Large intestine (tissue), 3 donors: Measurements from ENCODE around the gene SCN4B. TPM values are rescaled to one million over a fixed set of nuclear protein-coding genes. Genes with fewer than 3 reads are reported as not detected.

Experiments used
- DNase-seq, 2 donors: peaks; one replicate each; pipeline versions ENCODE4 v3.0.0 to v3.0.0-alpha.2; 2013
- H3K27ac ChIP-seq: one replicate; pipeline ENCODE4 v1.5.1; 2013; ENCODE audit warnings: low read length
- H3K27me3 ChIP-seq: 2 replicates; pipeline ENCODE4 v1.6.1; 2013; ENCODE audit warnings: low read length; ENCODE audit not compliant: control insufficient read depth, insufficient read depth
- H3K36me3 ChIP-seq: 2 replicates; pipeline ENCODE4 v1.6.1; 2013; ENCODE audit warnings: low read length; ENCODE audit not compliant: control insufficient read depth, insufficient read depth
- H3K4me1 ChIP-seq: one replicate; pipeline ENCODE4 v1.6.1; 2013; ENCODE audit warnings: low read length; ENCODE audit not compliant: control insufficient read depth, insufficient read depth
- H3K4me3 ChIP-seq: one replicate; pipeline ENCODE4 v1.5.1; 2013; ENCODE audit warnings: low read length
- H3K9me3 ChIP-seq: one replicate; pipeline ENCODE4 v1.6.1; 2013; ENCODE audit warnings: mild to moderate bottlenecking, low read depth, low read length, moderate library complexity; ENCODE audit not compliant: control insufficient read depth
- WGBS: methylation state at CpG from one replicate; pipeline ENCODE4 v1.1.5; 2013; ENCODE audit warnings: low lambda C conversion rate; ENCODE audit not compliant: insufficient coverage; 5-methylcytosine and 5-hydroxymethylcytosine counted together
- polyA plus RNA-seq: library from polyadenylated mRNA; unstranded; fragments of 120-200 nt; gene quantifications from one replicate; pipeline ENCODE4 v1.2.1, GENCODE V29; 2013

SCN4B gene
- polyA plus RNA-seq, 1 donor, result 4.2 TPM

- no peak for DNase-seq
- no CpG with 5 or more reads among the region's 1 CpG for WGBS
- H3K27ac ChIP-seq, result no peak overlapping the region
- H3K9me3 ChIP-seq, result no peaks in the 10 kb centered on the region
- H3K4me1 ChIP-seq, result peaks cover 11% of the 10 kb centered on the region
- no peak overlapping the region for H3K4me3 ChIP-seq
- peaks cover 59% of the 10 kb centered on the region for H3K36me3 ChIP-seq
- no peaks in the 10 kb centered on the region for H3K27me3 ChIP-seq
These were observed 38.4 kb downstream of the SCN4B start for GRCh38 chr11:118114266-118114665.

GRCh38 chr11:118112711-118113430, 39.8 kb downstream of the SCN4B start:
- H3K27ac ChIP-seq, result no peak overlapping the region
- no peak overlapping the region for H3K4me3 ChIP-seq
- no peaks in the 10 kb centered on the region for H3K9me3 ChIP-seq
- H3K27me3 ChIP-seq, result no peaks in the 10 kb centered on the region
- DNase-seq, result no peak
- H3K4me1 ChIP-seq, result peaks cover 11% of the 10 kb centered on the region
- peaks cover 63% of the 10 kb centered on the region for H3K36me3 ChIP-seq
- 83% methylated on average over 2 of the region's 11 CpGs for WGBS

- H3K9me3 ChIP-seq, result no peaks in the 10 kb centered on the region
- peaks cover 11% of the 10 kb centered on the region for H3K4me1 ChIP-seq
- H3K4me3 ChIP-seq, result no peak overlapping the region
- no CpG with 5 or more reads among the region's 6 CpGs for WGBS
- H3K27ac ChIP-seq, result no peak overlapping the region
- no peak for DNase-seq
- H3K36me3 ChIP-seq, result peaks cover 63% of the 10 kb centered on the region
- H3K27me3 ChIP-seq, result no peaks in the 10 kb centered on the region
These were observed 40.9 kb downstream of the SCN4B start for GRCh38 chr11:118111744-118112035.

GRCh38 chr11:118111019-118111743, 41.4 kb downstream of the SCN4B start:
- DNase-seq, result peak; percentile 60 to 76
- no CpG with 5 or more reads among the region's 8 CpGs for WGBS
- Histone ChIP-seq H3K27ac (peak overlapping the region; percentile 52), H3K4me3 (no peak overlapping the region), H3K27me3 (no peaks in the 10 kb centered on the region), H3K36me3 (peaks cover 60% of the 10 kb centered on the region), H3K9me3 (no peaks in the 10 kb centered on the region), H3K4me1 (peaks cover 11% of the 10 kb centered on the region)

- H3K27ac ChIP-seq, result no peak overlapping the region
- no CpG with 5 or more reads among the region's 2 CpGs for WGBS
- DNase-seq, result no peak
- H3K4me1 ChIP-seq, result peaks cover 11% of the 10 kb centered on the region
- no peaks in the 10 kb centered on the region for H3K27me3 ChIP-seq
- H3K36me3 ChIP-seq, result peaks cover 51% of the 10 kb centered on the region
- no peaks in the 10 kb centered on the region for H3K9me3 ChIP-seq
- H3K4me3 ChIP-seq, result no peak overlapping the region
These were observed 43.4 kb downstream of the SCN4B start for GRCh38 chr11:118109231-118109630.

- no peaks in the 10 kb centered on the region for H3K9me3 ChIP-seq
- H3K36me3 ChIP-seq, result peaks cover 46% of the 10 kb centered on the region
- peaks cover 11% of the 10 kb centered on the region for H3K4me1 ChIP-seq
- WGBS, result no CpG with 5 or more reads among the region's 5 CpGs
- no peak overlapping the region for H3K27ac ChIP-seq
- H3K4me3 ChIP-seq, result no peak overlapping the region
- DNase-seq, result no peak
- H3K27me3 ChIP-seq, result no peaks in the 10 kb centered on the region
These were observed 44.1 kb downstream of the SCN4B start for GRCh38 chr11:118108513-118108912.

GRCh38 chr11:118106789-118107335, 45.8 kb downstream of the SCN4B start:
- Histone ChIP-seq H3K4me1 (peaks cover 11% of the 10 kb centered on the region), H3K27me3 (no peaks in the 10 kb centered on the region), H3K9me3 (no peaks in the 10 kb centered on the region), H3K36me3 (peaks cover 38% of the 10 kb centered on the region), H3K4me3 (no peak overlapping the region), H3K27ac (no peak overlapping the region)
- no peak for DNase-seq
- no CpG with 5 or more reads among the region's 2 CpGs for WGBS

- Histone ChIP-seq H3K36me3 (peaks cover 34% of the 10 kb centered on the region), H3K27ac (peak overlapping the region; percentile 45), H3K4me1 (peaks cover 2% of the 10 kb centered on the region), H3K4me3 (no peak overlapping the region), H3K27me3 (no peaks in the 10 kb centered on the region), H3K9me3 (no peaks in the 10 kb centered on the region)
- DNase-seq, result peak; percentile 42 to 43
- no CpG with 5 or more reads among the region's 4 CpGs for whole genome bisulfite sequencing
These were observed 46.8 kb downstream of the SCN4B start for GRCh38 chr11:118105657-118106305.

- Histone ChIP-seq H3K27me3 (no peaks in the 10 kb centered on the region), H3K9me3 (no peaks in the 10 kb centered on the region), H3K4me3 (no peak overlapping the region), H3K27ac (peak overlapping the region; percentile 49), H3K4me1 (no peaks in the 10 kb centered on the region), H3K36me3 (peaks cover 33% of the 10 kb centered on the region)
- WGBS, result no CpG with 5 or more reads among the region's 6 CpGs
- DNase-seq, result no peak
These were observed 48.1 kb downstream of the SCN4B start for GRCh38 chr11:118104491-118104890.

GRCh38 chr11:118102721-118103261, 49.8 kb downstream of the SCN4B start:
- WGBS, result no CpG with 5 or more reads among the region's 13 CpGs
- Histone ChIP-seq H3K4me3 (no peak overlapping the region), H3K27ac (no peak overlapping the region), H3K36me3 (peaks cover 17% of the 10 kb centered on the region), H3K9me3 (no peaks in the 10 kb centered on the region), H3K4me1 (peaks cover 4% of the 10 kb centered on the region), H3K27me3 (no peaks in the 10 kb centered on the region)
- no peak for DNase-seq
